Esophagus squamous epithelium (tissue), 5 donors: ENCODE data around the gene PLEKHG4. TPM values are rescaled to one million over a fixed set of nuclear protein-coding genes. Genes with fewer than 3 reads are reported as not detected.

ENCODE experiments used
- DNase-seq: peaks from one replicate; lab custom pipeline; 2025; lab: John Stamatoyannopoulos, UW
- H3K27ac ChIP-seq, 4 donors: fragments of 200-600 bp; sonication (generic); one replicate each; pipeline ENCODE4 v1.5.1; 2016 to 2019; ENCODE audit warnings: mild to moderate bottlenecking in 1 of 4
- H3K27me3 ChIP-seq, 4 donors: fragments of 200-600 bp; sonication (generic); 1 replicate in 3 of 4; 2 replicates in 1 of 4; pipeline versions ENCODE4 v1.5.1 to v1.6.0; 2017 to 2021; ENCODE audit warnings: antibody characterized with exemption in 1 of 4
- H3K36me3 ChIP-seq, 3 donors: fragments of 200-600 bp; sonication (generic); one replicate each; pipeline ENCODE4 v1.5.1; 2016 to 2019
- H3K4me1 ChIP-seq, 3 donors: fragments of 200-600 bp; sonication (generic); one replicate each; pipeline ENCODE4 v1.5.1; 2017 to 2019
- H3K4me3 ChIP-seq, 4 donors: fragments of 200-600 bp; sonication (generic); 1 replicate in 3 of 4; 2 replicates in 1 of 4; pipeline ENCODE4 v1.5.1; 2016 to 2019; ENCODE audit warnings: mild to moderate bottlenecking in 2 of 4, moderate library complexity in 1 of 4
- H3K9me3 ChIP-seq, 3 donors: fragments of 200-600 bp; sonication (generic); one replicate each; pipeline ENCODE4 v1.5.1; 2016 to 2019
- CTCF ChIP-seq, 6 experiments: fragments of 450-650 bp in 4 of 6; fragments of 200-600 bp in 2 of 6; sonication (generic) in 2 of 6; IDR thresholded peaks; one replicate each; pipeline ENCODE4 v1.5.1; 2016 to 2019; ENCODE audit warnings: antibody characterized with exemption in 6 of 6, mild to moderate bottlenecking in 4 of 6, moderate library complexity in 4 of 6
- POLR2A ChIP-seq, 4 donors: fragments of 450-650 bp; IDR thresholded peaks; one replicate each; pipeline ENCODE4 v1.6.1; 2017; ENCODE audit warnings: antibody characterized with exemption in 4 of 4, mild to moderate bottlenecking in 4 of 4, moderate library complexity in 3 of 4
- WGBS, 2 donors: methylation state at CpG; one replicate each; pipeline ENCODE4 v1.1.5; 2018; 5-methylcytosine and 5-hydroxymethylcytosine counted together
- intact Hi-C: fragments of 100-400 bp; cut with DNase I; formaldehyde crosslinking; loops from one replicate; pipeline ENCODE4 v1.15.0; 2022
- total RNA-seq, 4 donors: library from RNA; depleted of rRNA; stranded (reverse); fragments of >200 nt; gene quantifications; one replicate each; pipeline ENCODE4 v1.1.0, GENCODE V29; 2016
- donor health status: DM: yes; HTN: yes; CAD: no.

The PLEKHG4 gene
- total RNA-seq, 4 donors from 2014 or later: 5.0 to 11.4 (median 7.5) TPM

GRCh38 chr16:67281536-67282446 lies 2.5 kb downstream of the PLEKHG4 start:
- Histone ChIP-seq H3K27me3 (no peaks in the 10 kb centered on the region), H3K36me3 (peaks cover 0 to 15% (median 0%) of the 10 kb centered on the region in 3 donors), H3K9me3 (no peaks in the 10 kb centered on the region), H3K4me3 (no peak overlapping the region), H3K4me1 (peaks cover 20 to 44% (median 23%) of the 10 kb centered on the region in 3 donors), H3K27ac (no peak overlapping the region)
- no peak for DNase-seq
- intact Hi-C loops: loop anchor here (10.0 kb wide), 1 partner anchor 133 kb away; the partner anchor contains the start of gene ZDHHC1
- 85 to 96% methylated on average over 3 to 4 of the region's 14 CpGs for WGBS, 2 donors
- TF ChIP-seq POLR2A (IDR thresholded peaks at IDR 0.05) (no peak), CTCF (IDR thresholded peaks at IDR 0.05) (no peak)

GRCh38 chr16:67282447-67282805 lies 3.1 kb downstream of the PLEKHG4 start:
- no peak overlapping the region for H3K4me3 ChIP-seq
- DNase-seq: no peak
- H3K27ac ChIP-seq: no peak overlapping the region
- WGBS, 2 donors: 93 to 96% methylated on average over 4 to 9 of the region's 10 CpGs
- peaks cover 0 to 11% (median 0%) of the 10 kb centered on the region in 3 donors for H3K36me3 ChIP-seq
- TF ChIP-seq CTCF (IDR thresholded peaks at IDR 0.05) (no peak), POLR2A (IDR thresholded peaks at IDR 0.05) (no peak)
- intact Hi-C loops: loop anchor here (10.0 kb wide), 1 partner anchor 132 kb away; the partner anchor contains the start of gene ZDHHC1
- no peaks in the 10 kb centered on the region for H3K9me3 ChIP-seq
- H3K4me1 ChIP-seq: peaks cover 15 to 37% (median 23%) of the 10 kb centered on the region in 3 donors
- H3K27me3 ChIP-seq: no peaks in the 10 kb centered on the region

GRCh38 chr16:67283039-67283825 lies 3.9 kb downstream of the PLEKHG4 start:
- intact Hi-C loops: loop anchor here (10.0 kb wide), 1 partner anchor 132 kb away; the partner anchor contains the start of gene ZDHHC1
- Histone ChIP-seq H3K27me3 (no peaks in the 10 kb centered on the region), H3K27ac (no peak overlapping the region), H3K4me1 (peaks cover 7 to 29% (median 16%) of the 10 kb centered on the region in 3 donors), H3K9me3 (no peaks in the 10 kb centered on the region), H3K36me3 (peaks cover 0 to 10% (median 0%) of the 10 kb centered on the region in 3 donors), H3K4me3 (no peak overlapping the region)
- no peak for DNase-seq
- 90 to 92% methylated on average over 7 of the region's 7 CpGs for WGBS, 2 donors
- TF ChIP-seq POLR2A (IDR thresholded peaks at IDR 0.05) (no peak), CTCF (IDR thresholded peaks at IDR 0.05) (no peak)

GRCh38 chr16:67283826-67284555 lies 4.7 kb downstream of the PLEKHG4 start:
- 89 to 90% methylated on average over 15 to 19 of the region's 21 CpGs for WGBS, 2 donors
- Histone ChIP-seq H3K27ac (no peak overlapping the region), H3K4me1 (peaks cover 3 to 22% (median 9%) of the 10 kb centered on the region in 3 donors), H3K27me3 (no peaks in the 10 kb centered on the region), H3K36me3 (peaks cover 0 to 10% (median 0%) of the 10 kb centered on the region in 3 donors), H3K4me3 (no peak overlapping the region), H3K9me3 (no peaks in the 10 kb centered on the region)
- DNase-seq: no peak
- TF ChIP-seq CTCF (IDR thresholded peaks at IDR 0.05): no peak
- no peak for TF ChIP-seq POLR2A (IDR thresholded peaks at IDR 0.05)
- intact Hi-C loops: loop anchor here (10.0 kb wide), 1 partner anchor 131 kb away; the partner anchor contains the start of gene ZDHHC1
